HL-60/S4 treated with phorbol 12-myristate 13-acetate at 8.2 ng/mL for 4 days and 3 days (cell line): ENCODE results near the gene IPO4.

Experiments used
- in situ Hi-C: fragments of 300-500 bp; cut with MboI; formaldehyde crosslinking; loops from 2 replicates; pipeline ENCODE4 v1.15.0; 2022; ENCODE audit warnings: low sequenced_read_pairs

The IPO4 gene

DNA sequence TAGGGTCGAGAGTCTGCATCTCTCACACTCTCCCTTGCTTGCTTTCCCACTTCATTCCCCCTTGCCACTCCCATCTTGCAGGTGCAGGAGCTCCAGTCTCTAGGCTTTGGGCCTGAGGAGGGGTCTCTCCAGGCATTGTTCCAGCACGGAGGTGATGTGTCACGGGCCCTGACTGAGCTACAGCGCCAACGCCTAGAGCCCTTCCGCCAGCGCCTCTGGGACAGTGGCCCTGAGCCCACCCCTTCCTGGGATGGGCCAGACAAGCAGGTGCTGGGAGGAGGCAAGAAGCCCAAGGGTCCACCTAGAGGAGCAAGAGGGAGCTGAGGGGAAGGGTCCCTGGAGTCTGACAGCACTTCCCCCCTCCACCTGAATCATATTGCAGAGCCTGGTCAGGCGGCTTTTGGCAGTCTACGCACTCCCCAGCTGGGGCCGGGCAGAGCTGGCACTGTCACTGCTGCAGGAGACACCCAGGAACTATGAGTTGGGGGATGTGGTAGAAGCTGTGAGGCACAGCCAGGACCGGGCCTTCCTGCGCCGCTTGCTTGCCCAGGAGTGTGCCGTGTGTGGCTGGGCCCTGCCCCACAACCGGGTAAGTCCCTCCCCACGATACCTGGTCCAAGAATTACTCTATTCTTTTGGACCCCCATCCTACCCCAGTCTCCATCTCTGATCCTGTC lies 37.1 kb downstream of the IPO4 start:
- in situ Hi-C loops = no loop called here

DNA sequence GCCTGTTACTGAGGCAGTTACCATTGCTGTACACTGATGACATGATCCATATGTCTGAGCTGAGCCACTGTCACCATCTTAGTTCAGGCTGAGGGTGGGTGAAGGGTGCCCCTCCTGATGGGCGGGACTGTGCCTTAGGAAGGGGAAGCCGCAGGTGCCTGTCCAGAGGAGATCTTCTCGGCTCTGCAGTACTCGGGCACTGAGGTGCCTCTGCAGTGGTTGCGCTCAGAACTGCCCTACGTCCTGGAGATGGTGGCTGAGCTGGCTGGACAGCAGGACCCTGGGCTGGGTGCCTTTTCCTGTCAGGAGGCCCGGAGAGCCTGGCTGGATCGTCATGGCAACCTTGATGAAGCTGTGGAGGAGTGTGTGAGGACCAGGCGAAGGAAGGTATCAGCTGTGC lies 37.6 kb downstream of the IPO4 start:
- in situ Hi-C loops = no loop called here

DNA sequence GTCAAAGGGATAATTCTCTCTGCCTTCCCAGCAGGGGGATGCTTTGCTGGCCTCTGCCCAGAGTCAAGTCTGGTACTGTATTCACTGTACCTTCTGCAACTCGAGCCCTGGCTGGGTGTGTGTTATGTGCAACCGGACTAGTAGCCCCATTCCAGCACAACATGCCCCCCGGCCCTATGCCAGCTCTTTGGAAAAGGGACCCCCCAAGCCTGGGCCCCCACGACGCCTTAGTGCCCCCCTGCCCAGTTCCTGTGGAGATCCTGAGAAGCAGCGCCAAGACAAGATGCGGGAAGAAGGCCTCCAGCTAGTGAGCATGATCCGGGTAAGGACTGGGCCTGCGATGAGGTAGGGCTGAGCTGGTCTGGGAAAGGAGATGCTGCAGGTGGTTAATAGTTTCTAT lies 38.0 kb downstream of the IPO4 start:
- in situ Hi-C loops = no loop called here

DNA sequence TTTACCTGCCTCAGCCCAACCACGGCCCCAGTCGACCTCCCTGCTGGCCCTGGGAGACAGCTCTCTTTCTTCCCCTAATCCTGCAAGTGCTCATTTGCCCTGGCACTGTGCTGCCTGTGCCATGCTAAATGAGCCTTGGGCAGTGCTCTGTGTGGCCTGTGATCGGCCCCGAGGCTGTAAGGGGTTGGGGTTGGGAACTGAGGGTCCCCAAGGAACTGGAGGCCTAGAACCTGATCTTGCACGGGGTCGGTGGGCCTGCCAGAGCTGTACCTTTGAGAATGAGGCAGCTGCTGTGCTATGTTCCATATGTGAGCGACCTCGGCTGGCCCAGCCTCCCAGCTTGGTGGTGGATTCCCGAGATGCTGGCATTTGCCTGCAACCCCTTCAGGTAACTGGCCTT lies 38.6 kb downstream of the IPO4 start:
- in situ Hi-C loops = no loop called here

- in situ Hi-C loops = no loop called here
Measured at GRCh38 chr14:24149302-24149969, 39.2 kb downstream of the IPO4 start.

DNA sequence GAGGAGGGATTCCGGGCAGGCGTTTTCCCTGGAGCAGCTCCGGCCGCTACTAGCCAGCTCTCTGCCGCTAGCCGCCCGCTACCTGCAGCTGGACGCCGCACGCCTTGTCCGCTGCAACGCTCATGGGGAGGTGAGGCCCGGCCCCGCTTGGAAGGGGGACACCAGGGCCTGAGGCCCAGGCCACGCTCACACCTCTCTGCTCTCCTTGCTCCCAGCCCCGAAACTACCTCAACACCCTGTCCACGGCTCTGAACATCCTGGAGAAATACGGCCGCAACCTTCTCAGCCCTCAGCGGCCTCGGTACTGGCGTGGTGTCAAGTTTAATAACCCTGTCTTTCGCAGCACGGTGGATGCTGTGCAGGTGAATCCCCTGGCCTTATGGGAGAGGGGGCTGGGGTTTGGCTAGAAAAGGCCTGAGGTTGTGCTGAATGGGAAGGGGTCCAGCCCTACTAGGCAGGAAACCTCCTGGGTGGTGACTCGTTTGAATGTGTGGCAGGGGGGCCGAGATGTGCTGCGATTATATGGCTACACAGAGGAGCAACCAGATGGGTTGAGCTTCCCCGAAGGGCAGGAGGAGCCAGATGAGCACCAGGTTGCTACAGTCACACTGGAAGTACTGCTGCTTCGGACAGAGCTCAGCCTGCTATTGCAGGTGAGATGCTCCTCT lies 40.7 kb downstream of the IPO4 start:
- in situ Hi-C loops = no loop called here

DNA sequence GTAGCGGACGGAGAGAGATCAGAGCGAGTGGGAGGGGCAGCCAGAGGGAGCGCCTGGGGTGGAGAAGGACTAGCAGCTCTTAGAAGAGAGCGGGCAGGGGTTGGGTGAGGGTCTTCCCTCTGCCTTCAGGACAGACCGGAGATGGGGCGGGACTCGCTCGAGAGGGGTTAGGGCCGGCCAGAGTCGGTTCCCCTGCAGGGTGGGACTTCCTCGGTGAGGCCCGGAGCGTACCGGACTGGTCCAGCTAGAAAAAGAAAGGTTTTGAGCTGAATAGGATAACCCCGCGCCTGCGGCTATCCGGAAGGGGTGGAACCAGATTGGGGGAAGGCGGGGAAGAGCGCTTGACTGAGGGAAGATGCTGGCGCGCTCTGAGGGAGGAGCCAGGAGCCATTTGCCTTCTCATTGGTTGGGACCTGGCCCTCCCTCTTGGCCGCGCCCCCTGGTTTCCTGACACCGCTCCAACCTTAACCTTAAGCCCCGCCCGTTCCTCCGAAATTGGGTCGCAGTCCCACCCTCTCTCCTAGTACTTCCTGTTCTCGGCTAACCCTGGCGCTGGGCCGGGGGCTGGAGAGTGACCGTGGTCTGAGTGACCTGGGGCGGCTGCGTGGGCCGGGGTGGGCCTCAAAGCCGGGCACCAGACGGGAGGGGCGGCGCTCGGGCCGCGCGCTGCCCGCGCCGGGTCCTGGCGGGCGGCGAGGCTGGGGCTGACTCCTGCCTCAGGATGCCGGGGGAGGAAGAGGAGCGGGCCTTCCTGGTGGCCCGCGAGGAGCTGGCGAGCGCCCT lies 41.4 kb downstream of the IPO4 start, which contains the start of gene RNF31:
Gene RNF31 (plus strand): TSS at position 521 of the 783 bp plus-strand sequence. CDS start 201 bp downstream, at position 722.
- in situ Hi-C loops = no loop called here

DNA sequence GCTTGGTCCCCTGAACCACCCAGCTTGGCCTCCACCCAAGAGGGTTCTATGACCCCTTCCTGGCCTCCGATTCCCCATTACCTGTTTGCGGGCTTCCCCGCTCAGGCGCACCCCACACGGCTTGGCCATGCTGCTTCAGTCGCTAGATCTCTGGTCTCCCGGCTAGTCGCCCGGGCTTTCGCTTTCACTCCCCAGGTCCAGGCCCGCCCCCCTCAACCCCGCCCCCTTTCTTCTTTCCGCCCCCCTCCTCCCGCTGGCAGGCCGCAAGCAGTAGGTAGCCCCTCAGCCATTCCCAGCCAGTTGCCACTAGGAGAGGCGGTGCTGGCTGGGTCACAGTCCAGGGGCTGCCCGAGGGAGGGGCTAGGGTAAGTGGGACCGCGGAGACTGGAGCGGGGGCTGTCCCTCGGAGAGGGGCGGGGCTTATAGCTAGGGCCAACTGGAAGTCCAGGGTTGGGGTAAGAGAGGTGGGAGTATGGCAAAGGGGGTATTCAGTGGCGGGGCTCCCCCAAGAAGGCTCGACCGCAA lies 42.1 kb downstream of the IPO4 start, which contains the start of gene PSME2:
Gene PSME2 (minus strand): TSS at position 158 of the 525 bp plus-strand sequence. CDS start 29 bp downstream, at position 129.
- in situ Hi-C loops = no loop called here

DNA sequence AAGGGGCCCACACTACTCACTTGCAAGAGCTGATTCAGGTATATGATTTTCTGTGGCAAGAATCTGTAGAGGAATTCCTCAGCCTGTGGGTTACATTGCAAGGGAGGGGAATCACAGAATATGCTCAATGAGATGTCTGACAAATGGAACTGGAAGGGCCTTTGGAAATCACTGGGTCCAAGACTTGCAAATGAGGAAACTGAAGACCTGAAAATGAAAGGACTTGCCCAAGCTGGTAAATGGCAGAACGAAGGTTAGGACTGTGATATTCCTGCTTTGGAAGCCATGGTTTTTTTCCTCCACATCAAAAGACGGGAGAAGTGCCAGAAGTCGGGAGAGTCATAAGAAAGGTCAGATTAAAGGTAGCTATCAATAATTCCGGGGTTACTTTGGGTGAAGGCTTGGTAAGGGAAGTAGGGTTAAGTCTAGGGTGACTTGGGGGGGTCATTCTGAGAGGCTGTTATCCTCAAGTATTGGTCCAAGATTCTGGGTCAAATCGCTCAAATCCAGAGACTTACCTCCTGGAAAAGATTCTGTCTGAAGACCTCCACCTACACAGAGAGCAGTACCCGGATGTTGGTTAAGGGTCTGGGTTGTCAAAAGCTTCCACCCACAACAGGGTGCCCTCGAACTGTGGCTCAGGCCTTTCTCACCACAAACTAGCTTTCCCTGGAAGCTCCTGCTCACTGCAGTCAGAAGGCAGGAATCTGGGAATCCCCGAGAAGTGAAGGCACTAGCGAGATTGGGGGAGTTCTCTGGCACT lies 42.7 kb downstream of the IPO4 start:
- in situ Hi-C loops = no loop called here

DNA sequence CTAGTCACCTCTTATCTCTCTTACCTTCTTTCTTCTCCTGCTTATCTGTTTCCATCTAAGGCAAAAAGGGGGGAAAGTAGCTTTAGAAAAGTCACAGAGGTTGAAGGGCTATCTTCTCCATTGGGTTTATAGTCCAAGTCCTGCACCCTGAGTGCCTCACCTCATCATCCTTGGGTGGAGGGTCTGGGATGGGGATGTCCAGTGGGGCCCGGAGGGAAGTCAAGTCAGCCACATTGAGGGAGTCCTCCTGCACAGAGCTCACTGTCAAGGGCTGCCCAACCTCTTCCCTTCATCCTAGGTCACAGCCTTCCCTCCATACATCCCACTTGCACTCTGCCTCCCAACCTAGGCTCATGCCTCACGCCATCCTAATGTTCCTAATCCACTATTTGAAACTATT lies 43.4 kb downstream of the IPO4 start:
- in situ Hi-C loops = no loop called here

DNA sequence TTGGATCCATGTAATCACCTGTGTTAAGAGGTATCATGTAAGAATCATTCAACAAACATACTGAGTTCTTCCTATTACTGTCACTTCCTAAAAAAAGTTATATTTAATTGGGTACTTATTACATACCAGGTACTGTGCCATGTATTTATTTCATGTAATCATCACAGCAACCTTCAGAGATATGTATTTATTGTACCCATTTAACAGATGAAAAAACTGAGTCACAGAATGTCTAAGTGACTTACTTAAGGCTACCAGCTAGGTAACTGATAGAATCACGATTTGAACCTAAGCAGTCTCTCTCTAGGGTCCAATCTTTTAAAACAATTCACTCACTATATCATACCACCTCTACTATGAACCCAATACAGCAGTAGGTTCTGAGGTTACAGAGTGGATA lies 44.2 kb downstream of the IPO4 start:
- in situ Hi-C loops = no loop called here

- in situ Hi-C loops = no loop called here
Measured at GRCh38 chr14:24143511-24143910, 45.1 kb downstream of the IPO4 start.

GRCh38 chr14:24141097-24141880 lies 47.3 kb downstream of the IPO4 start, which contains the start of gene EMC9:
Gene EMC9 (minus strand): TSS chr14:24141591. CDS start chr14:24141304, 287 bp downstream.
- in situ Hi-C loops = no loop called here

GRCh38 chr14:24139272-24139934 lies 49.2 kb downstream of the IPO4 start:
- in situ Hi-C loops = no loop called here

DNA sequence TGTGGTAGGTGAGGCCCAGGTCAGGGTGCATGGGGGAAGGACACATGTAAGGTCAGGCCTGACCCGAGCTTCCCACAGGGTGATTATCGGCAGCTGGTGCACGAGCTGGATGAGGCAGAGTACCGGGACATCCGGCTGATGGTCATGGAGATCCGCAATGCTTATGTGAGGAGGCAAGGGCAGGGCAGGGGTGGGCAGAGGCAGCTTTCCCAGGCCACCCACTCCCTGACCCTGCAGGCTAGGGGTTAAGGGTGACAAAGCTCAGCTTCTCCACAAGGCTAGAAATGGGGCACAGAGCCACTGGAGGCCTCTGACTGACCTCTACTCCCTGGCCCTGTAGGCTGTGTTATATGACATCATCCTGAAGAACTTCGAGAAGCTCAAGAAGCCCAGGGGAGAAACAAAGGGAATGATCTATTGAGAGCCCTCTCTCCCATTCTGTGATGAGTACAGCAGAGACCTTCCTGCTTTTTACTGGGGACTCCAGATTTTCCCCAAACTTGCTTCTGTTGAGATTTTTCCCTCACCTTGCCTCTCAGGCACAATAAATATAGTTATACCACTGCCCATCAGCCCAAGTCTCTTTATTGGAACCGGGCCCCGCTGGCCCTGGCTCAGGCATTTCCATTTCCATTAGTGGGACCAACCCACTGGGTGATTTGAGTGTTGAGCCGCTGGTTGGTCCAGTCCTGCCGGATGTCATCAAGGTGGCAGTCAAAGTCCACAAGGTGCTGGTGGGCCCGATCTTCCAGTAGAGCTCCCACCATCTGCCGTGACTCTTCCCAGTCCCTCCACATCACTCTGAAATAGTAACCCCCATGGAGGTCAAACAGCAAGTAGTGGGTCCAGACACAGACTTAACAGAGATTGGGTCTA lies 50.0 kb downstream of the IPO4 start:
- in situ Hi-C loops = no loop called here

GRCh38 chr14:24137529-24138395 lies 50.9 kb downstream of the IPO4 start:
- in situ Hi-C loops = no loop called here
